GM12891 (cell line): ENCODE measurements around the gene HCFC1.

Source experiments
- DNase-seq: peaks from one replicate; pipeline ENCODE4 v3.0.0; 2011; ENCODE audit warnings: low spot score; ENCODE audit not compliant: insufficient read length
- FAIRE-seq: peaks from 2 replicates; lab custom pipeline; 2011; peaks lifted over from hg19 to GRCh38; lab: Jason Lieb, UNC
- PAX5 ChIP-seq: IDR thresholded peaks from 2 replicates; pipeline ENCODE4 v1.6.1; 2011; ENCODE audit warnings: low read length, moderate library complexity, mild to moderate bottlenecking; ENCODE audit not compliant: insufficient read depth, severe bottlenecking
- POLR2A ChIP-seq: IDR thresholded peaks from 2 replicates; pipeline ENCODE4 v1.6.1; 2011; ENCODE audit warnings: low read depth, low read length, control low read depth
- POLR2AphosphoS5 ChIP-seq: IDR thresholded peaks from 2 replicates; pipeline ENCODE4 v1.6.1; 2011; ENCODE audit warnings: low read depth, low read length, control low read depth
- POU2F2 ChIP-seq: IDR thresholded peaks from 2 replicates; pipeline ENCODE4 v1.6.1; 2011; ENCODE audit warnings: low read depth, mild to moderate bottlenecking, control low read depth, low read length, moderate library complexity
- SPI1 ChIP-seq: IDR thresholded peaks from 2 replicates; pipeline ENCODE4 v1.6.1; 2011; ENCODE audit warnings: low read depth, low read length, control low read depth
- TAF1 ChIP-seq: IDR thresholded peaks from 2 replicates; pipeline ENCODE4 v1.6.1; 2011; ENCODE audit warnings: low read depth, low read length, control low read depth

Gene HCFC1

GRCh38 chrX:153960786-153961185 is 10.8 kb downstream of the HCFC1 start:
- DNase-seq (no peak), FAIRE-seq (no peak)
- TF ChIP-seq PAX5 (no peak), POU2F2 (no peak), SPI1 (no peak), POLR2AphosphoS5 (no peak), POLR2A (no peak), TAF1 (no peak)

DNA sequence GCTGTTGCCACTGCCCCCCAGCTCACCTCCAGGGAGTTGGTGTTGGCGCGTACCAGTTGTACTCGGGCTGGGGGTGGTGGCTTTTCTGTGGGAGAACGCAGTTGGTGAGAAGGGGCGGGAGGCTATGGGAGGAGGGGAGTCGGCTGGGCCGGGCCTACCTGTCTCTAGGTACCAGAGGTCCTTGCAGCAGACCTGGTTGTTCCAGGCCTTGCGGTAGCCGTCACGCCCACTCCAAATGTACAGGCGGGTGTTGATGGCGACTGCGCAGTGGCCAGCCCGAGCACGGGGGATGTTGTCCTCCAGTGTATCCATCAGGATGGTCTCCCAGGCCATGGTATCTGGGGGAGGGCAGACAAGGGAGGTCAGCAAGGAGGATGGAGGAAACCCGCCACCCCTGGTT is 11.5 kb downstream of the HCFC1 start:
- TF ChIP-seq POLR2AphosphoS5 (no peak), PAX5 (no peak), SPI1 (no peak), TAF1 (no peak), POU2F2 (no peak), POLR2A (no peak)
- FAIRE-seq: no peak

DNA sequence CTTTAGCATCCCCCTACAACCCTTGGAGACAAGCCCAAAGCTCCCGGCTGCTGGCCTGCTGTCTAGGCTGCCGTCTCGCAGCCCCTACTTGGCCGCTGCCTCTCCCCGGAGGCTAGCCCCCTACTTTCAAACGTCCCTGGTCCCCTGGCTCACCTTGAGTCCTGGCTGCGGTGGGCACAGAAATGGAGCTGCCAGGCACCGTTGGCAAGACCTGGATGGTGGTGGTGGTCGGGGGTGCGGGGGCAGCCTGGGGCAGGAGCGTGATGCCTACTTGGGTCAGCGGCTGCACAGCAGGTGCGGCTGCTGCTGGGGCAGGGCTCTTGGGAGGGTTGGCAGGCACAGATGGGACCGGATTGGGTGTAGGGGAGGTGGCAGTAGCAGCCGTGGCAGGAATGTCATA is 12.0 kb downstream of the HCFC1 start:
- DNase-seq (no peak), FAIRE-seq (no peak)

More for the DNA sequence above, 11.5 kb downstream of the HCFC1 start:
- no peak for DNase-seq

DNA sequence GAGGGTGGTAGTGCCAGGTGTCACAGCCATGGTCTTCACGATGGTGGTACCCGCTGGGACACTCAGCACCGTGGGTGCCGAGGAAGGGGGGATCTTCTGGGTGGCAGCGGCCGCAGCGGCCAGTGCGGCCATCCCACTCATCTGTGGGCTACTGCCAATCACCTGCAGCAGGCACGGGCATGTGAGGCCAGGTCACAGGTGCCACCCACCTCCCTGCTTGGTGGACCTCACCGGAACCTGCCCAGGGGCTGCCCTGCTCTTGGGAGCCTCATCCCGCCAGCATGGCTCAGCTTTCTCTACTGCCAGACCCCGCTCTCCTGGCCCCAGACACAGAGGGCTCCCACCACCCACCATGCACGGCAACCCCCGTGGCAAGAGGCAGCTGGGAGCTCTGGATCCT is 13.0 kb downstream of the HCFC1 start:
- TF ChIP-seq POLR2AphosphoS5 (0 out of 2 replicates have a peak, but pooled peaks have one; percentile 8), SPI1 (no peak)
- DNase-seq: no peak
- FAIRE-seq: no peak

More for the DNA sequence above, 12.0 kb downstream of the HCFC1 start:
- no peak for TF ChIP-seq POU2F2
- no peak for TF ChIP-seq SPI1
- TF ChIP-seq PAX5: no peak
- no peak for TF ChIP-seq POLR2A
- TF ChIP-seq POLR2AphosphoS5: no peak
- TF ChIP-seq TAF1: no peak

DNA sequence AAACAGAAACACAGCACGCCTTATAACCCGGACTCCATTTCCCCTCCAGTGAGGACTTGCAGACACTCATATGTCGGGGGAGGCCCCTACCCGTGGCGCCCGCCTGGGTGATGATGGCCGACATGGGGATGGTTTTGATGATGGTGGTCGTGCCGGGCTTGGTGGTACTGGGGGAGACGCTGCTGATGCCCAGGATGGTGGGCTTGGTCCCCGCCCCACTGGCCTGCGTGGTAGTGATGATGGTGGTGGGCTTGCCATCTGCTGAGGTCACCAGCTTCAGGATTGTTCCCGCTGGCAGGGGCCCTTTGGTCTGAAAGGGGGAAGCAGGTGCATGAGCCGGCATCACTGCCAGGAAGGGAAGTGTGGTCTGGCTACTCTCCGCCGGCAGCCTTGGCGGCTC is 14.4 kb downstream of the HCFC1 start:
- TF ChIP-seq PAX5: no peak
- TF ChIP-seq POLR2AphosphoS5: no peak
- no peak for TF ChIP-seq POU2F2
- no peak for TF ChIP-seq POLR2A
- TF ChIP-seq TAF1: no peak
- TF ChIP-seq SPI1: no peak
- FAIRE-seq (no peak), DNase-seq (no peak)

- DNase-seq (no peak), FAIRE-seq (no peak)
- no peak; the same call in 1 of the 2 replicates for TF ChIP-seq POLR2AphosphoS5
- TF ChIP-seq SPI1: no peak
- TF ChIP-seq POU2F2: no peak
- no peak for TF ChIP-seq PAX5
- TF ChIP-seq POLR2A: no peak
- TF ChIP-seq TAF1: no peak
These were observed 15.3 kb downstream of the HCFC1 start for GRCh38 chrX:153956044-153956907.

DNA sequence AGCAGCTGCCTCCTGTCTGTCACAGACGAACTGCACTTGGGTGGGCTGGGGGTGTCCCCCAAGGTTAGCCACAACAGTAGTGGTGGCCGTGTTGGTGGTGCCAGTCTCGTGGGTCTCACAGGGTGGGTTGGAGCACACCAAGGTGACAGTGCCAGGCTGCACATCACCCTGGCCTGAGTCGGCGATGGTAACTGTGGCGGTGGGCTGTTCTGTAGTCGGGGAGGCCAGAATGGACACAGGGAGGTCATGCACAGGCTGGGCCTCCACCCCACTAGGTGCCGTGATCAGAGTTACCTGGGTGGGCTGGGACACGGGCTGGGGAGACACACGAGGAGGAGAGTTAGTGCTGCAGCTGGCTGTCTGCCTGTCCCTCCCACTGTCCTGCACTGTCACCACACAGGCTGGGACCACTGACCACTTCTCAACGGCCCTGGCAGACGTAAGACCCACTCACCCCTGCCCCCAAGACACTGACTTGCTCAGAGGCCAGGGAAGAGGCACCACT is 16.3 kb downstream of the HCFC1 start:
- FAIRE-seq: peak; percentile 80
- no peak for DNase-seq
- TF ChIP-seq POLR2AphosphoS5 (no peak), PAX5 (no peak), POU2F2 (no peak), TAF1 (no peak), SPI1 (no peak), POLR2A (no peak)

DNA sequence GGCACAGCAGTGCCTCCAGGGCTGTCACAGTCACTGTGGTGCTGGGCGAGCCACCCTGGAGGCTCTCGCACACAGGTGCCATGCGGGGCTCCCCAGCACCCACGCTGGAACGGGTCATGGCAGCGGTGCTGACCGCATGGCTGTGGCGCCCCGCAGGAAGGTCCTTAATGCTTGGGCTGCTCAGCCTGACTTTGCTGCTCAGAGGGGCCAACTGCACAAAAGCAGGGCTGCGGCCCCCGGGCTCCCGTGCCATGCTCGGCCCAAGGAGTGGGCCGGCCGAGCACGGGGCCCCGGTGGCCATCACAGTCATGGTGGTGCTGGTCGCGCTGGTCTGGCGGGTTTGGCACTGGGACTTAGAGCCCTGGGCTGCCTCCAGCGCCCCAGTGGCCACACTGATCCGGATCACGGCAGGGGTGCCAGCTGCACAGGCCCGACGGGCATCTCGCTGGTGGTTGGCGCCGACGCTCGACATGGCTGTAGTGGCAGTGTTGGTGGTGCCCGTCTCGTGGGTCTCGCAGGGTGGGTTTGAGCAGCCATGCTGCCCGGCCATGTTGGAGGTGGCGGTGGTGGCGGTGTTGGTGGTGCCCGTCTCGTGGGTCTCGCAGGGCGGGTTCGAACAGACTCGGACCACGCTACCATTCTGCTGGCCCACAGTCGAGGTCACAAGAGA is 16.9 kb downstream of the HCFC1 start:
- TF ChIP-seq TAF1: no peak
- TF ChIP-seq POLR2AphosphoS5: no peak
- no peak for TF ChIP-seq SPI1
- no peak for TF ChIP-seq PAX5
- TF ChIP-seq POLR2A: no peak
- no peak for TF ChIP-seq POU2F2
- DNase-seq (no peak), FAIRE-seq (no peak)

DNA sequence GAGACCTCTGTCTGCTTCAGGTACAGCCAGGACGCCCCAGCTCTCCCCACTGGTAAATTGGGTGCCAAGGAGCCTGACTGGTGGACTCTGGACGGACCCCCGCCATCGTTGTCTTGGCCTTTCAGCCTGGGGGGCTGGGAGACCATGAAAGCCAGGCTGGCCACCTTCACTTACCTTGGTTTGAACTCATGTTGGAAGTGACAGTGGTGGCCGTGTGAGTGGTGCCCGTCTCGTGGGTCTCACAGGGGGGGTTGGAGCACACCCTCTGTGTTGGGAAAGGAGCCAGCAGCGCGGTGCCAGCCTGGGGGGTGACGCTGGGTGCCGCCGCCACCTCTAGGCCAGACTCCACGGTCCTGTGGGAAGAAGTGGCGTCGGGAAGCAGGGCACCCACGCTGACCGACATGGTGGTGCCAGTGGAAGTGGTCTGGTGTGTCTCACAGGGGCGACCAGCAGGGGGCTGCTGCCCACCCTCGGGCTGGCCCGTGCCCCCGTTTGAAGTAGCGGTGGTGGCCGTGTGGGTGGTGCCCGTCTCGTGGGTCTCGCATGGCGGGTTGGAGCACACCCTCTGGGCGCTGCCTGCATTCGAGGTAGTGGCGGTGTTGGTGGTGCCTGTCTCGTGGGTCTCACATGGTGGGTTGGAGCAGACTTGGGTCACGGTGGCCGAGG is 17.6 kb downstream of the HCFC1 start:
- FAIRE-seq (peak; percentile 54), DNase-seq (no peak)
- TF ChIP-seq TAF1 (no peak), POU2F2 (no peak), SPI1 (no peak), POLR2A (no peak), PAX5 (no peak), POLR2AphosphoS5 (no peak)

GRCh38 chrX:153953342-153953830 is 18.2 kb downstream of the HCFC1 start:
- DNase-seq (peak; percentile 81), FAIRE-seq (peak; percentile 94)
- TF ChIP-seq PAX5 (no peak), POLR2AphosphoS5 (peak; percentile 56; the same call in 1 of the 2 replicates), TAF1 (no peak), POLR2A (peak; percentile 65), POU2F2 (no peak)
